Measurements from ENCODE around the gene PCSK2.
A peak's percentile ranks its signal among the peaks of the same experiment; 100 is the strongest.

The PCSK2 gene

GRCh38 chr20:17499041-17499440, 272.2 kb downstream of the PCSK2 start:
- H3K27ac ChIP-seq, result peak overlapping the region; percentile 41

GRCh38 chr20:17500271-17500670, 273.4 kb downstream of the PCSK2 start:
- no peak overlapping the region for H3K27ac ChIP-seq
- DNase-seq (ENCODE audit: low read depth, low spot score), result no peak

More at GRCh38 chr20:17499041-17499440, 272.2 kb downstream of the PCSK2 start:
- peak; percentile 22 for DNase-seq (ENCODE audit: low read depth, low spot score)

- no peak overlapping the region for H3K27ac ChIP-seq
- DNase-seq (ENCODE audit: low read depth, low spot score), result no peak
Observed at GRCh38 chr20:17500826-17501225, 274.0 kb downstream of the PCSK2 start.

- H3K27ac ChIP-seq, result no peak overlapping the region
- DNase-seq (ENCODE audit: low read depth, low spot score), result no peak
Observed at GRCh38 chr20:17501701-17502100, 274.9 kb downstream of the PCSK2 start.

GRCh38 chr20:17502105-17502504, 275.3 kb downstream of the PCSK2 start:
- no peak overlapping the region for H3K27ac ChIP-seq
- DNase-seq (ENCODE audit: low read depth, low spot score), result no peak

- no peak overlapping the region for H3K27ac ChIP-seq
- no peak for DNase-seq (ENCODE audit: low read depth, low spot score)
Observed at GRCh38 chr20:17503301-17504065, 276.6 kb downstream of the PCSK2 start.

- DNase-seq (ENCODE audit: low read depth, low spot score), result no peak
- H3K27ac ChIP-seq, result no peak overlapping the region
Observed at GRCh38 chr20:17504066-17504897, 277.4 kb downstream of the PCSK2 start.

GRCh38 chr20:17504898-17505635, 278.2 kb downstream of the PCSK2 start:
- DNase-seq (ENCODE audit: low read depth, low spot score), result no peak
- H3K27ac ChIP-seq, result peak overlapping the region; percentile 89

- DNase-seq (ENCODE audit: low read depth, low spot score), result peak; percentile 78
- H3K27ac ChIP-seq, result peak overlapping the region; percentile 89
Observed at GRCh38 chr20:17505636-17506517, 279.0 kb downstream of the PCSK2 start.

- DNase-seq (ENCODE audit: low read depth, low spot score), result no peak
- peak overlapping the region; percentile 89 for H3K27ac ChIP-seq
Observed at GRCh38 chr20:17507032-17507431, 280.2 kb downstream of the PCSK2 start.

GRCh38 chr20:17507531-17507930, 280.7 kb downstream of the PCSK2 start:
- no peak overlapping the region for H3K27ac ChIP-seq
- DNase-seq (ENCODE audit: low read depth, low spot score), result no peak

- no peak overlapping the region for H3K27ac ChIP-seq
- DNase-seq (ENCODE audit: low read depth, low spot score), result no peak
Observed at GRCh38 chr20:17508756-17509155, 281.9 kb downstream of the PCSK2 start.

- DNase-seq (ENCODE audit: low read depth, low spot score), result no peak
Observed at GRCh38 chr20:17510548-17510947, 283.7 kb downstream of the PCSK2 start.

GRCh38 chr20:17511401-17511800, 284.6 kb downstream of the PCSK2 start:
- no peak for DNase-seq (ENCODE audit: low read depth, low spot score)
- no peak overlapping the region for H3K27ac ChIP-seq

More at GRCh38 chr20:17510548-17510947, 283.7 kb downstream of the PCSK2 start:
- no peak overlapping the region for H3K27ac ChIP-seq

GRCh38 chr20:17513939-17514338, 287.1 kb downstream of the PCSK2 start:
- no peak overlapping the region for H3K27ac ChIP-seq
- DNase-seq (ENCODE audit: low read depth, low spot score), result no peak

- H3K27ac ChIP-seq, result no peak overlapping the region
- DNase-seq (ENCODE audit: low read depth, low spot score), result no peak
Observed at GRCh38 chr20:17515053-17515452, 288.2 kb downstream of the PCSK2 start.

- DNase-seq (ENCODE audit: low read depth, low spot score), result no peak
- no peak overlapping the region for H3K27ac ChIP-seq
Observed at GRCh38 chr20:17518339-17519052, 291.7 kb downstream of the PCSK2 start.

GRCh38 chr20:17519606-17520285, 292.9 kb downstream of the PCSK2 start:
- H3K27ac ChIP-seq, result no peak overlapping the region
- DNase-seq (ENCODE audit: low read depth, low spot score), result no peak

Measured in epithelial cell of prostate (primary cell).